Lower leg skin (tissue), 3 donors: ENCODE data around the gene RAX.

Experiments
- POLR2A ChIP-seq, 2 donors: fragments of 450-650 bp; IDR thresholded peaks; one replicate each; pipeline ENCODE4 v1.6.1; 2016 to 2017; ENCODE audit warnings: antibody characterized with exemption in 2 of 2, mild to moderate bottlenecking in 1 of 2, moderate library complexity in 1 of 2
- TF ChIP-seq, protein P1 (sequence below), 3 donors: fragments of 450-650 bp; IDR thresholded peaks; one replicate each; pipeline ENCODE4 v1.5.1; 2016; ENCODE audit warnings: antibody characterized with exemption in 3 of 3, mild to moderate bottlenecking in 3 of 3, moderate library complexity in 2 of 3

DNA sequence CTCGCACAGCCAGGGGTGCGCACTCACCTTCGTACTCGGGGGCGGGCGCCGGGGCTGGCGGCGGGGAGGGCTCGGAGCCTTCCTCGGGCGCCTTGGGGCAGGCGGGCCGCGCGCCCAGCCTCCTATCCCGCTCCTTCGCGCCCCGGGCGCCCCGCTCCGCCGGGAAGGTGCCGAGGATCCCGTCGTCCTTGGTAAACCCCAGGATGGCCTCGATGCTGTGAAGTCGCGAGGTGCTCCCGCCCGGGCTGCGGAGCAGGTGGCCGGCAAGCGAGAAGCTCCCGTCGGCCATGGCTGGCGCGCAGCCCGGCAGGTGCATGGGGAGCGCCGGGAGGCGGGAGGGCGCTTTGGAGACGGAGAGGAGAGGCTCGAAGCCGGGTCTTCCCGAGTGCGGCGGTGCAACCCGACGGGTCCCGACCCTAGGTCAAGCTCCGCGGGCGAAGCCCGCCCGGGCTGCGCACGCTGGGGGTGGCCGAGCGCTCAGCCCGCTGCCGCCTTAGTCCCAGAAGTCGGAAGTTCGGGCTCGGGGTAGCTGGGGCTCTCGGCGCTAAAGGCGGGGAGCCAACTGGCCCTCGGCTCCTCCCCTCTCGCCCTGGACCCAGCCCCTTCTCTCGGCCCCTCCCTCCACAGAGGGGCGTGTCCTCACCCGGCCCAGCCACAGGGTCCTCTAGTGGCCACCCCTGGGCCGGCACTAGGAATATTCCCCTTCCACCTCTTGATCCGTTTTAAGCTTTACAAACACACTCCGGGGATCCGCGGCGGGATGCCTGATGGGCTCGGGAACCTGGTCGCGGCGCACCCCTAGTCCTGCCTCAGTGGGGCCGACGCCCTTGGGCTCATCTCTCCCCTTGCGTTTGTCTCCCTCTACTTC is at the start of gene RAX:
- TF ChIP-seq, protein P1, sequence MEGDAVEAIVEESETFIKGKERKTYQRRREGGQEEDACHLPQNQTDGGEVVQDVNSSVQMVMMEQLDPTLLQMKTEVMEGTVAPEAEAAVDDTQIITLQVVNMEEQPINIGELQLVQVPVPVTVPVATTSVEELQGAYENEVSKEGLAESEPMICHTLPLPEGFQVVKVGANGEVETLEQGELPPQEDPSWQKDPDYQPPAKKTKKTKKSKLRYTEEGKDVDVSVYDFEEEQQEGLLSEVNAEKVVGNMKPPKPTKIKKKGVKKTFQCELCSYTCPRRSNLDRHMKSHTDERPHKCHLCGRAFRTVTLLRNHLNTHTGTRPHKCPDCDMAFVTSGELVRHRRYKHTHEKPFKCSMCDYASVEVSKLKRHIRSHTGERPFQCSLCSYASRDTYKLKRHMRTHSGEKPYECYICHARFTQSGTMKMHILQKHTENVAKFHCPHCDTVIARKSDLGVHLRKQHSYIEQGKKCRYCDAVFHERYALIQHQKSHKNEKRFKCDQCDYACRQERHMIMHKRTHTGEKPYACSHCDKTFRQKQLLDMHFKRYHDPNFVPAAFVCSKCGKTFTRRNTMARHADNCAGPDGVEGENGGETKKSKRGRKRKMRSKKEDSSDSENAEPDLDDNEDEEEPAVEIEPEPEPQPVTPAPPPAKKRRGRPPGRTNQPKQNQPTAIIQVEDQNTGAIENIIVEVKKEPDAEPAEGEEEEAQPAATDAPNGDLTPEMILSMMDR (IDR thresholded peaks at IDR 0.05) = no peak
- no peak for TF ChIP-seq POLR2A (IDR thresholded peaks at IDR 0.05)
